OCI-LY7 (cell line): ENCODE results near the gene LDLRAP1.

ENCODE experiments used
- CTCF ChIP-seq: fragments of 200-600 bp; sonication (generic); conservative IDR thresholded peaks from 2 replicates; pipeline ENCODE4 v1.5.1; 2014; ENCODE audit warnings: mild to moderate bottlenecking, antibody characterized with exemption, low read length, moderate library complexity, mixed read lengths
- EZH2phosphoT487 ChIP-seq: fragments of 200-600 bp; sonication (generic); IDR thresholded peaks from 2 replicates; pipeline ENCODE4 v1.6.1; 2018; ENCODE audit warnings: low read depth, borderline replicate concordance, mild to moderate bottlenecking, mixed run types, antibody characterized with exemption, low read length, moderate library complexity, mixed read lengths

GRCh38 chr1:25581764-25582163 lies 38.4 kb downstream of the LDLRAP1 start:
- TF ChIP-seq CTCF (no peak), EZH2phosphoT487 (no peak)
